Right atrium auricular region (tissue), 2 donors: ENCODE measurements around the gene ANAPC13. TPM values are rescaled to one million over a fixed set of nuclear protein-coding genes. Genes with fewer than 3 reads are reported as not detected.

Source experiments
- DNase-seq: peaks from one replicate; pipeline ENCODE4 v3.0.0-alpha.2; 2019; ENCODE audit warnings: low spot score
- H3K27ac ChIP-seq, 2 donors: fragments of 200-600 bp; sonication (generic); 1 replicate in 1 of 2; 2 replicates in 1 of 2; pipeline ENCODE4 v1.5.1; 2016 to 2019
- H3K27me3 ChIP-seq, 2 donors: fragments of 200-600 bp; sonication (generic); one replicate each; pipeline versions ENCODE4 v1.5.1 to v1.6.0; 2017 to 2019
- H3K36me3 ChIP-seq: fragments of 200-600 bp; sonication (generic); one replicate; pipeline ENCODE4 v1.5.1; 2016
- H3K4me1 ChIP-seq, 2 donors: fragments of 200-600 bp; sonication (generic); one replicate each; pipeline versions ENCODE4 v1.5.1 to v1.6.0; 2017 to 2019
- H3K4me3 ChIP-seq, 2 donors: fragments of 200-600 bp; sonication (generic); 1 replicate in 1 of 2; 2 replicates in 1 of 2; pipeline ENCODE4 v1.5.1; 2017 to 2019; ENCODE audit warnings: mild to moderate bottlenecking in 1 of 2, moderate library complexity in 1 of 2
- H3K9me3 ChIP-seq, 2 donors: fragments of 200-600 bp; sonication (generic); one replicate each; pipeline ENCODE4 v1.5.1; 2019
- CTCF ChIP-seq, 2 donors: fragments of 200-600 bp; sonication (generic); IDR thresholded peaks; one replicate each; pipeline ENCODE4 v1.5.1; 2019; ENCODE audit warnings: antibody characterized with exemption in 2 of 2
- total RNA-seq, 2 donors: library from RNA; depleted of rRNA; stranded (reverse); fragments of >200 nt; gene quantifications; one replicate each; pipeline ENCODE4 v1.1.0, GENCODE V29; 2016

ANAPC13 gene
- total RNA-seq, 2 donors from 2014 or later: 67.8 to 110 TPM

- TF ChIP-seq CTCF (IDR thresholded peaks at IDR 0.05): no peak
- Histone ChIP-seq H3K4me3 (no peak overlapping the region), H3K4me1 (peaks cover 0 to 4% of the 10 kb centered on the region in 2 donors), H3K27ac (no peak overlapping the region), H3K27me3 (no peaks in the 10 kb centered on the region), H3K36me3 (no peaks in the 10 kb centered on the region), H3K9me3 (peaks cover 4 to 38% of the 10 kb centered on the region in 2 donors)
- DNase-seq: no peak
Measured at GRCh38 chr3:134526319-134526718, 40.5 kb upstream of the ANAPC13 start.

GRCh38 chr3:134525293-134525692, 39.5 kb upstream of the ANAPC13 start:
- DNase-seq: no peak
- H3K27me3 ChIP-seq: no peaks in the 10 kb centered on the region
- no peak overlapping the region for H3K4me3 ChIP-seq
- TF ChIP-seq CTCF (IDR thresholded peaks at IDR 0.05): no peak
- H3K27ac ChIP-seq: no peak overlapping the region
- no peaks in the 10 kb centered on the region for H3K36me3 ChIP-seq
- H3K4me1 ChIP-seq: peaks cover 0 to 4% of the 10 kb centered on the region in 2 donors
- H3K9me3 ChIP-seq: peaks cover 4 to 38% of the 10 kb centered on the region in 2 donors

DNA sequence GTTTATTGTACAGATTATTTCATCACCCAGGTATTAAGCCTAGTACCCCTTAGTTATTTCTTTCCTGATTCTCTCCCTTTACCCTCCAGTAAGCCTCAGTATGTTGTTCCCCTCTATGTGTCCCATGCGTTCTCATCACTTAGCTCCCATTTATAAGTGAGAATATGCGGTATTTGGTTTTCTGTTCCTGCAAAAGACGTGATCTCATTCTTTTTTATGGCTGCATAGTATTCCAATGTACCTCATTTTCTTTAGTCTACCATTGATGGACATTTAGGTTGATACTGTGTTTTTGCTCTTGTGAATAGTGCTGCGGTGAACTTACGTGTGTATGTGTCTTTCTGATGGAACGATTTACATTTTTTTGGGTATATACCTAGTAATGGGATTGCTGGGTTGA, 36.8 kb upstream of the ANAPC13 start:
- no peaks in the 10 kb centered on the region for H3K27me3 ChIP-seq
- no peak for DNase-seq
- no peak overlapping the region for H3K27ac ChIP-seq
- no peak overlapping the region for H3K4me3 ChIP-seq
- peaks cover 0 to 4% of the 10 kb centered on the region in 2 donors for H3K4me1 ChIP-seq
- TF ChIP-seq CTCF (IDR thresholded peaks at IDR 0.05): no peak
- H3K36me3 ChIP-seq: no peaks in the 10 kb centered on the region
- peaks cover 4 to 41% of the 10 kb centered on the region in 2 donors for H3K9me3 ChIP-seq

DNA sequence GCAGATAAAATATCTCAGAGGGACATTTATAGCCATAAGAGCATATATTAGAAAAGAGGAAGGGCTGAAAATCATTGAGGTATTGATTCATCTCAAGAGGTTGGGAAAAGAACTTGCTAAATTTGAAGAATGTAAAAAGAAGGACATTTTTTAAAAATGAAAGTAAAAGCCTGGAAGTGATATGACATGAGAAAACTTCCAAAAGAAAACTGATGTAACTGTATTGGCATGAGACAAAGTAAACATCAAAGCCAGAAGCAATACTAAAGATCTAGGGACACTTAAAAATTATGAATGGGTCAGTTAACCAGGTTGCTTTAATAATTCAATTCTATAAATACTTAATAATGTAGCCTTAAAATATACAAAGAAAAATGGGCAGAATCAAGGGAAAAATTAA, 32.0 kb upstream of the ANAPC13 start:
- Histone ChIP-seq H3K27me3 (no peaks in the 10 kb centered on the region), H3K9me3 (peaks cover 0 to 10% of the 10 kb centered on the region in 2 donors), H3K27ac (no peak overlapping the region), H3K36me3 (no peaks in the 10 kb centered on the region), H3K4me1 (no peaks in the 10 kb centered on the region), H3K4me3 (no peak overlapping the region)
- TF ChIP-seq CTCF (IDR thresholded peaks at IDR 0.05): no peak
- no peak for DNase-seq

DNA sequence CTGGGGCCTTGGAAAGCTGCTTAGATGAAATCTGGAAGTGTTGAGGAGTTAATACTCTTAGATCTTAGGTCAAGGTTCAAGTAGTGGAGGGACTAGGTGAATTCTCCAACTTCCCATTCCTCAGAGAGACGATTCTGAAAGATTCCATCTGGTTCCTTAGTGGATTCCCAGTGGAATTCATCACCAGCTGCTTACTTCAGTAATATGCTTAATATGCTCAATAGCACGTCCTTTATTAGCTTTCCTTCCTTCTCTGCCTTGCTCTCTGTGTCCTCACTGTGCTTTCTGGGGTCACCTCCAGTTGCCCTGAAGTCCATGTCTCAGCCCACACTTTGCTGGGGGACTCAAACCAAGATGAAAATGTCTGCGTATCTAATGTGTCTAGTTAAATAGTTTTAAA, 31.1 kb upstream of the ANAPC13 start:
- H3K4me3 ChIP-seq: no peak overlapping the region
- no peaks in the 10 kb centered on the region for H3K27me3 ChIP-seq
- no peaks in the 10 kb centered on the region for H3K36me3 ChIP-seq
- no peaks in the 10 kb centered on the region for H3K4me1 ChIP-seq
- H3K27ac ChIP-seq: no peak overlapping the region
- TF ChIP-seq CTCF (IDR thresholded peaks at IDR 0.05): no peak
- DNase-seq: no peak
- peaks cover 0 to 3% of the 10 kb centered on the region in 2 donors for H3K9me3 ChIP-seq

GRCh38 chr3:134511500-134511899, 25.7 kb upstream of the ANAPC13 start:
- H3K36me3 ChIP-seq: no peaks in the 10 kb centered on the region
- TF ChIP-seq CTCF (IDR thresholded peaks at IDR 0.05): no peak
- H3K9me3 ChIP-seq: no peaks in the 10 kb centered on the region
- no peaks in the 10 kb centered on the region for H3K27me3 ChIP-seq
- H3K4me3 ChIP-seq: no peak overlapping the region
- DNase-seq: no peak
- no peaks in the 10 kb centered on the region for H3K4me1 ChIP-seq
- H3K27ac ChIP-seq: no peak overlapping the region
